ENCODE measurements around the gene NPTN.
"Not testable (repeated sequence)": the region's sequence is repeated elsewhere in the genome, so short reads cannot be mapped to it uniquely, and the experiment has no call there.

The NPTN gene

DNA sequence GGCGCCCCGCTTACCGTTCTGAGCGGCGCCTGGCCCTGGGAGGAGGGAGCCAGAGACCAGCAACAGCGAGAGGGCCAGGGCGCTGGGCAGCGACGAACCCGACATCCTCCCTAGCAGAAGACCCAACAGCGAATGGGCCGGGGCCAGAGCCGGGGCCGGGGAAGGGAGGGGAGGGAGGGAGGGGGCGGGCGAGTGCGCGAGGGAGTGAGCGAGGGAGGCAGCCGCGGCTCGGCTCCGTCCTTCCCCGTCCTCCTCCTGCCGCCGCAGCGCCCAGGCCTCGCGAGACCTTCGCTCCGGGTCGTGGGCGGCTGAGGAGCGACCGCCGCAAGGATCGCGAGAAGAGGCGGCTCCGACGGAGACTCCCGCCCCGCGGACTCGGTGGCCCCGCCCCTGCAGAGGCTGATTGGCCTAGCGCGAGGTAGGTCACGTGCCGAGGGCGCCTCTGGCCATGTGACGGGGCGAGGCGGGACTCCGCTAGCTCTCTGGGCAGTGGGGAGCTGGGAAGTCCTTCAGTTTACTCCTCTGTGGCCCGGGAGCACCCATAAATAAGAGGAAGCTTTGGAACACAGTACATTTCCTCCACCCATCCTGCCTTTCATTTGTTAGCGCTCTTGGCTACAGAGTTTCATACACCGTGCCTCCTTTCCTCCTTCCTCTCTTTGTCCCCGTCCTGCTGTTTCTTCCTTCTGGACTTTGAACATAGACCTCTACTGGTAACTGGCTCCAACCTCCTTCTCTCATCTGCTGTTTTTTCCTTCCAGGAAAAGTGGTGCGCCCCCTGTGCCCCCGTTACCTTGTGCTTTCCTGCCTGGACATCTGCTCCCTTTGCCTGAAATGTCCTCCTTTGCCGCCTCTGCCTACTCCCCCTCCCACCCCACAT is at the start of gene NPTN:
NPTN (minus strand) TSS at position 279 of the 880 bp plus-strand sequence; CDS start at position 105, 174 bp downstream.
- peak; percentile 93 for DNase-seq (ENCODE audit: low read depth)

DNA sequence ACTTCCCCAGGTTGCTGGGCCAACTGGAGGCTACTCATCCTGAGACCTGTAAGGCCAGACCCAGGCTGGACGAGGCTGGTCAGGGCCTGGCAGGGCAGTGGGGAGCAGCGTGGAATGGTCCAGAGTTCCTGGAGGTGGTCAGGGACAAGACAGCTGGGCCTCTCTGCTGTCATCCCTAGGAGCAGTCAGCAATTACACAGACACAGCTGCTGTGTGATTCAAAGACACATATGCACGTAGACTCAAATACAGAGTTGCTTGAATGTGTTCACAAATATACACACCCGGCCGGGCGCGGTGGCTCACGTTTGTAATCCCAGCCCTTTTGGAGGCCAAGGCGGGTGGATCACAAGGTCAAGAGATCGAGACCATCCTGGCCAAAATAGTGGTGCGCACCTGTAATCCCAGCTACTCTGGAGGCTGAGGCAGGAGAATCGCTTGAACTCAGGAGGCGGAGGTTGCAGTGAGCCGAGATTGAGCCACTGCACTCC is 49.5 kb upstream of the NPTN start:
- no peak for DNase-seq (ENCODE audit: low read depth)

DNA sequence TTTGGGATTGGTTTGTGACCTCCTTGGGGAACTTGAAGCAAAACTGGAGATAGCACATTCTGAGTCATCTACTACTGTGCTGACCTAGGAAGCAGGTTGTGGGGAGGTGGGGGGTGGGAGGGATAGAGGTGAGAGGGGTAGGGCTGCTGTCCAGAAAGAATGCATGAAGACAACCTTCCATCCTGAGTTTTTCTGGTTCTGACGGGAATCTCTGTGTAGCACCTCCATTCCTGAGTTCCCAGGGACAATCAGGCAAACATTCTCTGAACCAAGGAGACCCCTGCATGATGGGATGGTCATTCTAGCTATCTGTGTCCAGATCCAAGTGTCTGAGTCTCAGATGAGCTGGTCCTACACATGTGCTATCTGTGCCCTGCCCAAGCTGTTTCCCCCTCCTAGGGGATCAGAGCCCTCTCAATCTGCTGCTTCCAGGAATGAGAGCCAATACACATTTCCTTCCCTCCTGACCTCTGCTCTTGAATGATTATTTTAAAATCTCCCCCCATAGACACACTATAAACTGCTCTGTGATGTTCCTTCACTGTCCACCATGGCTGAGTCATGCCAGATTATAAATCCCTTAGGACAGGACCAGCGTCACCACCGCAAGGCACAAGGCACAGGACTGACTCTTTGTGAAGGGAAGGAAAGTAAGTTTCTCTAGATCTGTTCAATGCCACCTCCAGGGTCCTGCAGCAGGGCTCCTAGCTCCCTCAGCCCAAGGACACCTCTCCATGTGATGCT is 48.8 kb upstream of the NPTN start:
- no peak for DNase-seq (ENCODE audit: low read depth)

DNA sequence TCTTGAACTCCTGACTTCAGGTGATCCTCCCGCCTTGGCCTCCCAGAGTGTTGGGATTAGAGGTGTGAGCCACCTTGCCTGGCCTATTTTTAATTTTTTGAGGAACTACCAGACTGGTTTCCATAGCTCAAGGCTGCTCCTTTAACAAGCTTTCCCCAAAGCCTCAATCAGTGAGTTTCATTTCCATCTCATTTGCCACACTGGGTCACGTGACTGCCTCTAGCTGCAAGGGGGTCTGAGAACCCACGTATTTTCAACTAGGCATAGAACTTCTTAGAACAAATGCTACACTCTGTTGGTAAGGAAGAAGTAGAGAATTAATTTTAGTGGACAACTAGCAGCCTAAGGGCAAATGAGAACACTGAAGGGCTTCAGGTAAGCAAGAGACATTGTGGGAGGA is 47.9 kb upstream of the NPTN start:
- no peak for DNase-seq (ENCODE audit: low read depth)

DNA sequence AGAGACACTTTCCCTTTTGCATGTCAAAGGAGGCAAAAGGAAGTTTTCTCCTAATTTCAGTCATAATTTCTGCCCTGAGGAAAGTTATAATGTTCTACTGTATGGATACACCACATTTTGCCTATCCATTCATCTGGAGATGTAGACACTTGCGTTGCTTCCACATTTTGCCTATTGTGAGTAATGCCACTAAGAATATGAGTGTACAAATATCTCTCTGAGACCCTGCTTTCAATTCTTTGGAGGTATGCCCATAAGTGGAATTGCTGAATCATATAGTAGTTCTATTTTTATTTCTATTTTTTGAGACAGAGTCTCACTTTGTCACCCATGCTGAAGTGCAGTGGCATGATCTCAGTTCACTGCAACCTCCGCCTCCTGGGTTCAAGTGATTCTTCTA is 47.4 kb upstream of the NPTN start:
- DNase-seq (ENCODE audit: low read depth) = no peak

DNA sequence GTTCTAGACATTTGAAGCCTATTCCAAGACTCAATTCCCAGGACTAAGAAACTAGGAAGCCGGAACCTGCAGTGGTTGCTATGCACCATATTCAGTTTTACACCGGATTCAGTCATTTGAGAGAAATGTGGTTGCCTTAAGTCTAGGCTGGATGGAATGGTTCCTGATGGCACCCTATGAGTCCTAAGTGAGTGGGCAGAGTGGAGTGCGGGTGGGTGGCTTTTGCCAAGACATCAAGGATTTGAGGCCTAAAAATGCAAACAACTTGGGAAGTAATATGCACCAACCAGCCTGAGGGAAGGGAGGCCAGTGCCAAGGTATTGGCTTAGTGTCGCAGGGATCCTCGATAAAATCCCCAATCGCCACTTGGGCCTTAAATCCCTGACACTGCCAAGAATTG is 46.8 kb upstream of the NPTN start:
- no peak for DNase-seq (ENCODE audit: low read depth)

DNA sequence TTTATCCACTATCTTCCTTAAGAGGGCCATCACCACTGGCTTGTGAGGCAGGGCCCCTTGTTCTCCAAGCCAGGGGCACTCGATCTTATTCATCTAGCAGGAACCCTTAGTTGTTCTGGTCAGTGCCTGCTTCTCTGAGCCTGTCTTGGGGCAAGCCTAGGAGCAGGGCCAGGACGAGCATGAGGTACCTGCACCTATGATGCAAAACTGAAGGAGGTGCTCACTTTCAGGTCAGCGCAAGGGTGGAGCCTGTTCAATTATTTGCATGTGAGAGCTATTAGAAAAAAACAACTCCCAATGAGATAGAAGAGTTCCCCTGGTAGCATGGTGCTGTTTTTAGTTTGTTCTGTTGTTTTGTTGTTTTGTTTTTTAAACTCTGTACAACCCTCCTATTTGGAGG is 46.0 kb upstream of the NPTN start:
- DNase-seq (ENCODE audit: low read depth) = no peak

DNA sequence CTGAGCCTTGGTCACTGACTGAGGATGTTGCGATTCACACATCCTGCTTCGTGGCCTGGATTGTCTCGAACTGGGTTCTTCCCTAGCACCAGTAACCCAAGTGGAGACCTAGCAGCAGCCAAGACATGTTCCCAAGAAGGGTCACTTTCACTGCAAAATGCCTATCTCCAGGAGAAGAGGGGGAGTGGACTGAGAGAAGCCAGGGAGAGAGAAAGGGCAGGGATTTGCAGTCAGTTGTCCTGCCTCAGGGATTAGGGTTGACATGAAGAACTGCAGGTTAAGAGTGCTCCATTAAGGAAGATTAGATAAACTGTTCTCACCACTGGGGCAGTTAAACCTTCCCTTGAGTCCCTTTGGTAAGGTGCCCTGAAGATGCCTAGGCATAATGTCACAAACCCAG is 45.3 kb upstream of the NPTN start:
- no peak for DNase-seq (ENCODE audit: low read depth)

DNA sequence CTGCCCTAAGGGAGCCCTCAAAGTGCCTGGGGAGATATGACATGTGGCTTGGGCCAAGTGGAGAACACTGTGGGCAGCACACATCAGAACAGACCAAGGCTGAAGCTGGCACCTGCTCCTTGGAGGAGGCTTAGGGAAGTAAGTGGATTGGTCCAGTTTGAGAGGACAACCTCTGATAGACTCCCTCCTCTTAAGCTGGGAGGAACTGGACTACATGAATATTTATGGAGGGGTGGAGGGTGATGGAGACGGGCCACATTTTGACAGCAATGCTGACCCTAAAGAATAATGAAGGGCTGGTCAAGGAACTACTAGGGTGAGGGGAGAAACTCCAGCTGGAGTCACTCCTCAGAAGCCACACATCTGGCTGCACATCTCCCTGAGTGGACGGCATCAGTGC is 44.5 kb upstream of the NPTN start:
- no peak for DNase-seq (ENCODE audit: low read depth)

DNA sequence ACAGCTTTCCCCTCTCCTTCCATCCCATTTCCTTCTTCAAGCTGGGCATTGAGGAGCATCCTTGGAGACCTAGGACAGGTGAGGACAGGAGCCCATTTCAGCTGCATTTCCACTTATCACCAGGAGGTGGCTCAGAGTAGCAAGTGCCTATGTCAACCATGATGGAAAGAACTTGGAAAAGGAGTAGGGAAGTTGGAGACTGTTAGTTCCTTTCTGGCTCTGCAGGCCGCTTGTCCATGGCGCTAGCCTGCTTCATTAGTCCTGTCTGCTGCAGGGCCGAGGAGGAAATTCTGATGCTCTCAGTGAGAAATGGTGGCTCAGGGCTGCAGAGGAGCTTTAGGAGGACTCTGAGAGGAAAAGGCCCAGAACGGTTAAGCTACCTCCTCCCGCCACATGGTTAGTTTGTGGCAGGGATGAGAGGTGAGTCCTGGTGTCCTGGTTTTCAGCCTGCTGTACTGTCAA is 44.0 kb upstream of the NPTN start:
- DNase-seq (ENCODE audit: low read depth) = no peak

DNA sequence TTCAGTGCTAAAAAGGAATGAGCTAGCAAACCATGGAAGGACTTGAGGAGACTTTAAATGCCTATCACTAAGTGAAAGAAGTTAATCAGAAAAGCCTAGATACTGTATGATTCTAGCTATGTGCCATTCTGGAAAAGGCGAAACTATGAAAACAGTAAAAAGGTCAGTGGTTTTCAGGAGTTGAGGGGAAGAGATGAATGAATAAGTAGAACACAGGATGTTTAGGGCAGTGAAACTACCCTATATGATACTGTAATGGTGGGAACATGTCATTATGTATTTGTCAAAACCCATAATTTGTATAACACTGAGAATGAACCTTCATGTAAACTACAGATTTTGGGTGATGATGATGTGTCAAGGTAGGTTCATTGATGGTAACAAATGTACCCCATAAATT is 41.4 kb upstream of the NPTN start:
- no peak for DNase-seq (ENCODE audit: low read depth)

DNA sequence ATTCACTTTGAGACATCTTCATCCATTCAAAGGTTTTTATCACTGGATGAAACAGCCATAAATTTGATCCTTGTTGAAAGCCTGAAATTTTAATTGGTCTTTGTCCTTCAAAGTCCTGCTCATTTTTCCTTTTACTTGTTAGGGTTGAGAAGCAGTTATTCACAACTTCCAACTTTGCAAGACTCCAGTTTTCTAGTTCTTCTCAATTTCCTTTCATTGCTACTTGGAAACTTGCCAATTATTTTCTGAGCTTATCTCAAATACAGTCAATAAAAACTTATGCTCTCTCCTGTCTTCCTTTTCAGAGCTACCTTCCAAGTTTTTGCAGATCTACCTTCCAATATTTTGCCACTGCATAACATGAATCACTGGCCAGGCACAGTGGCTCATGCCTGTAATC is 27.3 kb upstream of the NPTN start:
- DNase-seq (ENCODE audit: low read depth) = no peak

DNA sequence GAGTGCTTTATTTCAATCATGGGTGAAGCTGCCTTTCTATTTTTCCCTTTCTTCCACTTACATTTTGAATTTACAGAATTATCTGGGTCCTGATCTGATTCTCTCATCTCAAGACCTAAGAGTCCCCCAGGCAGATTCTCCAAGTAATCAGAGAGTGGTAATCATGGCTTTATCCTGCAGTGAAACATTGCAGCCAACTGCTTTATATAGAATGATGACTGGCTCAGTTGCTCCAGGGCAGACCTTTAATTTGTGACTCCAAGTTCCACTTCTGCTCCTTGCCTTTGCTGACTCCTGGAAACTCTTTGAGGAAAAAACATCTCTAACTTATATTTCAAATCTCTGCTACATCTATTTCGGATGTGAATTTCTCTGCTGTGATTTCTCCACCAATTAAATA is 25.5 kb upstream of the NPTN start:
- no peak for DNase-seq (ENCODE audit: low read depth)

DNA sequence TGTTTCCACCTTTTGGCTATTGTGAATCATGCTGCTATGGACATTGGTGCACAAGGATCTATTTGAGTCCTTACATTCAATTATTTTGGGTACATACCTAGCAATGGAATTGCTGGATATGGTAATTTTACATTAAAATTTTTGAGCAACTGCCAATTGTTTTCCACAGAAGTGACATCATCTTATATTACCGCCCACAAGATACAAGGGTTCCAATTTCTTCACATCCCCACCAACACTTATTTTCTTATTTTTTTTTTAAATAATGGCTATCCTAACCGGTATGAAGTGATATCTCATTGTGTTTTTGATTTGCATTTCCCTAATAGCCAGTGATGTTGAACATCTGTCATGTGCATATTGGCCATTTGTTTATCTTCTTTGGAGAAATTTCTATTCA is 22.5 kb upstream of the NPTN start:
- DNase-seq (ENCODE audit: low read depth) = no peak

DNA sequence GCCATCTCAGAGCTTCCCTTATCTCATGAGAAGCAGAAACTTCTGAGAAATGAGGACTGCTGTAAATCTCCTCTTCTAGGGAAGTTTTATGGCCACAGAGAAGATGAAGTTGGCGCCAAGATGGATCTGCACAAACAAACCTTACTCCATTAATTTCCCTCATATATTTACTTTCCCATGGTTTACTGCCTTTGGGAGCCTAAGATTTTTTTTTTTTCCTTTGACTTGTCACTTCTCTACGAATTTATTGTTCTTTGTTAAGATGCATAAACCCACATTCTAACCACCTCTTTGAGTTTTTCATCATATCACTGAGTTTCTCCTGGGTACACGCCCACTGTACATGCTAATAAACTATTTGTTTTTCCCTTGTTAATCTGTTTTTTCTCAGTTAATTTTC is 21.5 kb upstream of the NPTN start:
- DNase-seq (ENCODE audit: low read depth) = no peak

DNA sequence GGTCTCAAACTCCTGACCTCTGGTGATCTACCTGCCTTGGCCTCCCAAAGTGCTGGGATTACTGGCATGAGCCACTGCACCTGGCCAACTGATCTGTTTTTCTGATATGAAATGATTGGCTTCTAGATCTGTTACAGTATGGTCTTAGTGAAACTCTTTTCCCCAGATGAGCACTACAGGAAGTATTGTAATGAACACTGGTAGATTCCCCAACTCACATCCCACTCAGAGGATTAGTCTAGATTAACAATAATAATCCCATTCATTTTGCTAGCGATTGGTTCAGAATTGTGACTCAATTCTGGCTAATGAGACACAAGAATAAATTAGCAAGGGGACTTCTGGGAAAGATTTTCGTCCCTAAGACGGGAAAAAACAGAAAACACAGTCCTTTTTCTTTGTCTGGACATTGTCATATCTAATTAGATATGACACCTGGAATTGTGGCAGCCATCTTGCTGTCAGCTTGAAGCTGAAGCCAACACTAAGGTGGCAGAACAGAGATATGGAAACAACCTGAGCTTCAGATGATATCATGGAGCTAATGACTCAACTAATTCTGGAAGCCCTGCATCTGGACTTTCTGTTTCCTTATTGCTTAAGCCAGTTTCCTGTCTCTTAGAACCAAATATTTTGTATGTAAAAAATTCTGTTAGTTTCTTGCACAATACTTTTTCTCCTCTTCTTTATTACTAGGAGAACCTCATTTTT is 17.4 kb upstream of the NPTN start:
- no peak for DNase-seq (ENCODE audit: low read depth)

DNA sequence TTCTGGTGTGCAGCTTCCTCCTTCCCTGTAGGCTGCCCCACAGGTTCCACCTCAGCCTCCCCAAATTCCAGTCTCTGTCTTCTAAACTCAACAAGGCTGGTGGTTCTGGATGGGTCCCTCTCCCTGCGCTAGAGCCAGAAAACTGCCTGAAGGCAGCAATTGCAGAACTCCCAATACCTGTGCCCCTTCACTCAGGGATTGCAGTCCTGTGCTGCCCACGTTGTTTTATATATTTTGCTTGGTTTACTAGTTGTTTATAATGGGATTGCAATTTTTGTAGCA is 14.8 kb upstream of the NPTN start:
- no peak for DNase-seq (ENCODE audit: low read depth)

DNA sequence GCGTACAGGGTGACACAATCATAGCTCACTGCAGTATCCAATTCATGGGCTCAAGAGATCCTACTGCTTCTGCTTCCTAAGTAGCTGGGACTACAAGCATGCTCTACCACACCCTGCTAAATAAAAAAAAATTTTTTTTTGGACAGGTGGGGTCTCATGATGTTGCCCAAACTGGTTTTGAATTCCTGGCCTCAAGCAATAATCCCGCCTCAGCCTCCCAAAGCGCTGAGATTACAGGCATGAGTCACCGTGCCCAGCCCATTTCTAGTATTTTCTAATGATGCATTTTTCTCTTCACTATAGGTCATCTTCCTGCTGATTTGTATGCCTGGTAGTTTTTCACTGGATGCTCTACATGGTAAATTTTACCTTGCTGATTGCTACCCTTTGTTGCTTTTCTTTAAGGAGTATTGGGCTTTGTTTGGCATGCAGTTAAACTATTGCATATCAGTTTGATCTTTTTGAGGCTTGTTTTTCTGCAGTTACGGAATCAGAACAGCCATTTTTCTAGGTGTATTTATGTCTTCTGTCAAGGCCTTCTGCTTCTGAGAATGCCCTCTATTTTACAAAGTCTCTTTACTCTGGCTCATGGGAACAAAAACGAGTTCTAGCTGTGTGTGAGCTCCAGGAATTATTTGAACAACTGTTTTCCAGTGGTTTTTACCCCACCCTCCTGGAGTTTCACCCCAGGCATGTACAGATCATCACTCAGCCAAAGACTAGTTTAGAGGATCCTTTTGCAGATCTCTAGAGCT is 14.2 kb upstream of the NPTN start:
- DNase-seq (ENCODE audit: low read depth) = no peak

DNA sequence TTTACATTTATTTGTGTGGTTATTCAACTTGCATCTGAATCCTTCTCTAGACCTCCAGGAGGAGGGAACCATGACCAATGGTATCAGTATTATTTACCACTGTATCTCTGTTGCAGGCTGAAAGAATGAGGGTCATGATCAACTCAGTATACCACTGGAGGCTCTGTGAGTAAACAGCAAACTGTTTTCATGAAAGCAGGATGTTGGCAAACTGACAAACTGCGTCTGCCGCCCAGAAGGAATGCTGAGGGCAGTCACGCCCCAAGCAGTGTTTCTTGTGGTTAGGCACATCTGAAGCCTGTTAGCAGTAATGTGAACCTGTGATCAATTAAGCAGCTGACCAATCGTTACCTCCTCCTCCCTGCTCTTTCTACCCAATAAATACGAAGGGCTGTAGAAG is 6.3 kb upstream of the NPTN start:
- not testable (repeated sequence) for DNase-seq (ENCODE audit: low read depth)

DNA sequence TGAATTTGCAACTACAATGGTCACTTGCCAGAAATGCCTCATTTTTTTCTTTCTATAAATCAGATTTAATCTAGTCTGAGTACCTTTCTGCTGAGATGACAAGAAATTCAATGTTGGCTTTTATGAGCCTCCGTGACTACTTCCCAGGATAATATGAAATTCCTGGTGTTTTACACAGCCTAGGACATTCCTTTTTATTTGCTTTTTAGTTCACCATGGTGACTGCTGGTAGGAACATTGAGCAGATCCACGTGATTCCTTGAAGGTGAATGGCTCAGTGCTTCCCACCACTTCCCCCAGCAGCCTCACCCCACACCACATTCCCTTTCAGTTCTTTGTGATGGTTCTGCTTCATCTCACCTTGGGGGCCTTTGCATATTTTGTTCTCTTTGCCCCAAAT is 4.3 kb upstream of the NPTN start:
- no peak for DNase-seq (ENCODE audit: low read depth)

DNA sequence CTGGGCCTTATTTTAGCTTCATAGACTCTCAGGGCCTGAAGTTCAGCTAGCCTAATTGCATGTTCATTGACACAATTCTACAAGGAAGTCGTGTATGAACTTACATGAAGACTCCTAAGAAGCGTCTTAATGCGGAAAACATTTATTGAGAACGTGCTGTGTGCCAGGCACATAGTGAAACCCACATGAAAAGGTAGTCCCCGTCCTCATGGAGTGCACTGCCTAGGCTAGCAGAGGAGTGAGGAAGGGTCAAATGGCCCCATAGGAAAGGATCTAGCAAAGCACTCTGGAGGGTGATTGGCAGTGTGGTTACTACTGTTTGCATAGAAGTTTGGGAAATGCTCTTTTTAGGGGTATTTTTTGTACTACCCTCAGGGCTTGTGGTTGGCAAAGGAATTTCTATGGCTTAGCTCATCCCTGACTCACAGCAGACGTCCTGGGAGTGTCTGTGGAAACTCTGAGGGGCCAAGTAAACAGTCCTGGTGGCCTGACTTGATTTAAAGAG is 854 bp upstream of the NPTN start:
- DNase-seq (ENCODE audit: low read depth) = no peak

DNA sequence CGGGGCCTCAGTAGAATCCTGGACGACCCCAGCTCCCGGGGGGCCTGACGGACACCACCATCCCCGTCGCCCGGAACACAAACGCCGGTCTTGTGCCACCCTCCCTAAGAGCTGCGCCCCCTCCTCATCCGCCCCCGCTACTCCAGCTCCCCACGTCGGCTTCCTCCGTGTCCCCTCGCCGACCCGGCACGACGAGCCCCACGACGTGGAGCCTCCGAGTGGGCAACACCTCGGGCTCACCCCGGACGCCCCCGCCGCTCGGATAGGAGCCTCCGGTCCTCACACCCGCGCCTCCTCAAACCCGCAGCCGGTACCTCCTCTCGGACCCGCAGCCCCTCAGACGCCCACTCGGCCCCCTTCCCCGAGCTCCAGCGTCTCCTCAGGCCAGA is 525 bp downstream of the NPTN start:
- DNase-seq (ENCODE audit: low read depth) = no peak
